ENCODE measurements around the gene SH2D7. TPM values are rescaled to one million over a fixed set of nuclear protein-coding genes. Genes with fewer than 3 reads are reported as not detected.

SH2D7 gene
- polyA plus RNA-seq, 1 of the 3 experiments (the other 2 are of a cell fraction) = not detected

GRCh38 chr15:78149068-78149804 lies 56.9 kb downstream of the SH2D7 start, which contains the start of gene IDH3A (continued):
- TF ChIP-seq FOSL2 (IDR thresholded peaks at IDR 0.05; ENCODE audit: borderline replicate concordance, low read depth) (no peak), EP300 (IDR thresholded peaks at IDR 0.05; ENCODE audit: borderline replicate concordance in 1 of 2, low read depth in 1 of 2, low read length in 1 of 2) (peak in 1 of 2 experiments; percentile 6; a peak in 1 of 4 replicates), RCOR1 (IDR thresholded peaks at IDR 0.05; ENCODE audit: low read length) (no peak), RAD21 (IDR thresholded peaks at IDR 0.05; ENCODE audit: low read length) (no peak), JUND (IDR thresholded peaks at IDR 0.05) (no peak), MEF2A (IDR thresholded peaks at IDR 0.05; ENCODE audit: borderline replicate concordance, low read depth) (no peak), USF2 (IDR thresholded peaks at IDR 0.05; ENCODE audit: borderline replicate concordance, low read depth, low read length) (no peak)
- TF ChIP-seq, protein P1, sequence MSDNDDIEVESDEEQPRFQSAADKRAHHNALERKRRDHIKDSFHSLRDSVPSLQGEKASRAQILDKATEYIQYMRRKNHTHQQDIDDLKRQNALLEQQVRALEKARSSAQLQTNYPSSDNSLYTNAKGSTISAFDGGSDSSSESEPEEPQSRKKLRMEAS (IDR thresholded peaks at IDR 0.05; ENCODE audit: low read depth) = peak; percentile 76; the same call in 1 of the 2 replicates
- TF ChIP-seq, protein P2, sequence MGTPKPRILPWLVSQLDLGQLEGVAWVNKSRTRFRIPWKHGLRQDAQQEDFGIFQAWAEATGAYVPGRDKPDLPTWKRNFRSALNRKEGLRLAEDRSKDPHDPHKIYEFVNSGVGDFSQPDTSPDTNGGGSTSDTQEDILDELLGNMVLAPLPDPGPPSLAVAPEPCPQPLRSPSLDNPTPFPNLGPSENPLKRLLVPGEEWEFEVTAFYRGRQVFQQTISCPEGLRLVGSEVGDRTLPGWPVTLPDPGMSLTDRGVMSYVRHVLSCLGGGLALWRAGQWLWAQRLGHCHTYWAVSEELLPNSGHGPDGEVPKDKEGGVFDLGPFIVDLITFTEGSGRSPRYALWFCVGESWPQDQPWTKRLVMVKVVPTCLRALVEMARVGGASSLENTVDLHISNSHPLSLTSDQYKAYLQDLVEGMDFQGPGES (IDR thresholded peaks at IDR 0.05; ENCODE audit: low read depth, low read length) = no peak

DNA sequence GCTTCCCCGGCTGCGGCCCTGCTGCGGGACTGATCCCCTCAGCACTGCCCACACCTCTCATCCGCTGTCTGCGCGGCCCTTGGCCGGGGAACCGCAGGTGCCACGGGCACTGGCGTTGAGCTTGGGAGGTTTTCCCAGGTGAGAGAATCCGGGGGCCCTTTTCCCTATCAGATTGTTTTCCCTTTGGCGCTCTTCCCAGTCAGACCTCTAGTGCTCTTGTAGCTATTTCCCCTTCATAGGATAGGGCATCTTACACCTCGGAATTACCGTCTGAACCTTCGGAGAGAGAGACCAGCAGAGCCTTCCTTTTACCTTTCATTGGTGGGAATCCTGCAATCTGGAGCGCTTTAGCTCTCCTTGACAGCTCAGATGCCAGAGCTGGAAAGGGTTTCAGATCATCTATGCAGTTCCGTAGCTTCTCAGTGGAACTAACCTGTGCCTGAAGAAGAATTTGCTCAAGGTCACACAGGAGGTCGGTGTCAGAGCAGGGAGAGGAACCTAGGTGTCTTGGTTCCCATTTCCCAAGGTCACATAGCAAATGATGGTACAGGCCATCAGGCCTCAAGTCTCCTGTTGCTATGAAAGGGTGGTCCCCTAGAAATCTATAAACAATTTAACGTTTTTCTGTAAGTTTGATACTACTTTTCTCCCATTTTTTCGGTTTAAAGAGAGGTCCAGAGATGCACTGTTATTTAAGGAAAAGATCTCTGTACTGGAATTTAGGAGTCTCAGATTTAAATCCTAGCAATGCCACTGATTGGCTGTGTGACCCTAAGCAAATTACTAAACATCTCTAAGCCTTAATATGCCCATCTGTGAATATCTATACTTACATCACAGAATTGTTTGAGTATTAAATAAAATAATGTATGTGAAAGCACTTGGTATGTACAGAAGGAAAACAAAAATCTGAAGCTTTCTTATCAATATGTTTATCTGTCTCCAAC lies 57.7 kb downstream of the SH2D7 start:
- H2AFZ ChIP-seq (ENCODE audit: low read depth) = peak overlapping the region; percentile 54; the same call in 1 of the 2 replicates
- H3K9me2 ChIP-seq = no peaks in the 10 kb centered on the region
- H3K9ac ChIP-seq = peak overlapping the region; percentile 75
- DNase-seq = no peak
- H3K36me3 ChIP-seq (replicated peaks in 1 of 2; ENCODE audit: control insufficient read depth in 1 of 2, insufficient read depth in 2 of 2, low read length in 1 of 2) = peaks cover 0 to 3% of the 10 kb centered on the region in 2 experiments
- POLR2A ChIA-PET = interaction anchor here (0.9 to 2.2 kb wide), 2 partner anchors 8 to 19 kb away, joined by 3 to 9 read pairs; partner anchors contain the start of gene CIB2
- no peaks in the 10 kb centered on the region for H3F3A ChIP-seq (replicated peaks; ENCODE audit: insufficient read depth)
- WGBS (ENCODE audit: low lambda C conversion rate) = 14% methylated on average over 12 of the region's 20 CpGs
- CTCF ChIA-PET = interaction anchor here (1.0 to 3.2 kb wide), 5 partner anchors 19 to 191 kb away, joined by 3 to 24 read pairs (median 8); partner anchors contain the start of gene CIB2
- peaks cover 7 to 12% of the 10 kb centered on the region in 2 experiments for H3K4me1 ChIP-seq (ENCODE audit: control insufficient read depth in 1 of 2, insufficient read depth in 2 of 2, low read depth in 1 of 2, low read length in 1 of 2)
- no peaks in the 10 kb centered on the region for H4K20me1 ChIP-seq (ENCODE audit: insufficient read depth)
- peak overlapping the region; percentile 36 to 50; a peak in 2 of 4 replicates for H3K27ac ChIP-seq (ENCODE audit: low read depth in 2 of 2, low read length in 1 of 2)
- H3K9me3 ChIP-seq = no peaks in the 10 kb centered on the region
- H3K4me3 ChIP-seq (ENCODE audit: low read depth in 2 of 2, low read length in 1 of 2) = peak overlapping the region; percentile 61 to 77
- no peaks in the 10 kb centered on the region for H3K27me3 ChIP-seq (ENCODE audit: insufficient read depth)
- H3K4me2 ChIP-seq = peak overlapping the region; percentile 97
- peaks cover 57% of the 10 kb centered on the region for H3K79me2 ChIP-seq (ENCODE audit: insufficient read depth)
- TF ChIP-seq GABPA (IDR thresholded peaks at IDR 0.05; ENCODE audit: low read depth) (no peak), FOSL2 (IDR thresholded peaks at IDR 0.05; ENCODE audit: borderline replicate concordance, low read depth) (no peak), ZBTB33 (IDR thresholded peaks at IDR 0.05; ENCODE audit: borderline replicate concordance, low read depth) (no peak), RXRA (IDR thresholded peaks at IDR 0.05; ENCODE audit: borderline replicate concordance, low read depth) (no peak), CTCF (IDR thresholded peaks at IDR 0.05) (no peak), ELF1 (IDR thresholded peaks at IDR 0.05) (no peak), MEF2A (IDR thresholded peaks at IDR 0.05; ENCODE audit: borderline replicate concordance, low read depth) (no peak), RFX5 (IDR thresholded peaks at IDR 0.05; ENCODE audit: low read length) (no peak), RAD21 (IDR thresholded peaks at IDR 0.05; ENCODE audit: low read length) (no peak), SMC3 (IDR thresholded peaks at IDR 0.05; ENCODE audit: low read depth, low read length) (no peak), PBX3 (IDR thresholded peaks at IDR 0.05) (no peak), EP300 (IDR thresholded peaks at IDR 0.05; ENCODE audit: borderline replicate concordance in 1 of 2, low read depth in 1 of 2, low read length in 1 of 2) (no peak), FOXJ3 (CRISPR knock-in tag; IDR thresholded peaks at IDR 0.05) (no peak)
- TF ChIP-seq, protein P3, sequence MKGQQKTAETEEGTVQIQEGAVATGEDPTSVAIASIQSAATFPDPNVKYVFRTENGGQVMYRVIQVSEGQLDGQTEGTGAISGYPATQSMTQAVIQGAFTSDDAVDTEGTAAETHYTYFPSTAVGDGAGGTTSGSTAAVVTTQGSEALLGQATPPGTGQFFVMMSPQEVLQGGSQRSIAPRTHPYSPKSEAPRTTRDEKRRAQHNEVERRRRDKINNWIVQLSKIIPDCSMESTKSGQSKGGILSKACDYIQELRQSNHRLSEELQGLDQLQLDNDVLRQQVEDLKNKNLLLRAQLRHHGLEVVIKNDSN (IDR thresholded peaks at IDR 0.05; ENCODE audit: borderline replicate concordance, low read depth) = no peak

Measured in SK-N-SH (cell line).